GM12878 (cell line): ENCODE data around the gene PPP1R14B. TPM values are rescaled to one million over a fixed set of nuclear protein-coding genes. Genes with fewer than 3 reads are reported as not detected.

Experiments
- ATAC-seq: fragments of 200-7000 bp; cut with Tn5 transposase; 3 replicates; pipeline ENCODE4 v1.9.1; 2020; ENCODE audit warnings: mild to moderate bottlenecking, moderate library complexity
- BruUV-seq: library from RNA; stranded (reverse); fragments of 400-500 nt; replicated peaks from 2 replicates; lab custom pipeline; 2021; lab: Mats Ljungman, UMichigan
- CTCF ChIA-PET: fragments of 300-600 bp; sonication (Branson Sonifier 250); formaldehyde crosslinking; extraction: SDS; loops from one replicate; lab custom pipeline; 2021; ENCODE audit warnings: inconsistent platforms; lab: Yijun Ruan, JAX
- POLR2A ChIA-PET: fragments of 350-600 bp; formaldehyde crosslinking; extraction: SDS; loops from one replicate; lab custom pipeline; 2021; ENCODE audit warnings: inconsistent platforms; lab: Charles Lee
- RAD21 ChIA-PET: fragments of 300-600 bp; sonication (Branson Sonifier 250); formaldehyde crosslinking; loops from one replicate; lab custom pipeline; 2023; ENCODE audit warnings: antibody characterized with exemption; ENCODE audit not compliant: unreplicated experiment; lab: Charles Lee
- SMC1A ChIA-PET: fragments of 300-600 bp; sonication (Branson Sonifier 250); formaldehyde crosslinking; loops from one replicate; lab custom pipeline; 2023; ENCODE audit not compliant: unreplicated experiment, uncharacterized antibody; lab: Charles Lee
- DNase-seq: peaks from one replicate; pipeline ENCODE4 v3.0.0-alpha.2; 2011; ENCODE audit warnings: low read depth, low spot score
- FAIRE-seq: peaks from 3 replicates; lab custom pipeline; 2011; peaks lifted over from hg19 to GRCh38; lab: Jason Lieb, UNC
- H2AFZ ChIP-seq: 2 replicates; pipeline ENCODE4 v1.6.0; 2011; ENCODE audit warnings: low read depth, low read length, control low read depth; ENCODE audit not compliant: control insufficient read depth
- H3K27ac ChIP-seq: 2 replicates; pipeline ENCODE4 v1.5.1; 2011; ENCODE audit warnings: control low read depth; ENCODE audit not compliant: control insufficient read depth, insufficient read depth
- H3K27me3 ChIP-seq, 2 experiments: replicated peaks in 1 of 2; 2 replicates each; pipeline versions ENCODE4 v1.6.0 to v1.6.1; 2011; ENCODE audit warnings: low read length in 1 of 2; ENCODE audit not compliant: control insufficient read depth in 2 of 2, insufficient read depth in 2 of 2
- H3K36me3 ChIP-seq, 2 experiments: 2 replicates each; pipeline ENCODE4 v1.5.1; 2011; ENCODE audit warnings: low read length in 1 of 2; ENCODE audit not compliant: control insufficient read depth in 2 of 2, insufficient read depth in 2 of 2
- H3K4me1 ChIP-seq: 2 replicates; pipeline ENCODE4 v1.6.1; 2011; ENCODE audit warnings: mild to moderate bottlenecking, low read length, moderate library complexity, mixed read lengths; ENCODE audit not compliant: control insufficient read depth, insufficient read depth
- H3K4me2 ChIP-seq: 2 replicates; pipeline ENCODE4 v1.6.0; 2011; ENCODE audit warnings: control low read depth; ENCODE audit not compliant: control insufficient read depth, insufficient read depth
- H3K4me3 ChIP-seq: fragments of 200-600 bp; sonication (generic); 2 replicates; pipeline ENCODE4 v1.5.1; 2016
- H3K79me2 ChIP-seq: 2 replicates; pipeline ENCODE4 v1.6.0; 2011; ENCODE audit warnings: low read length; ENCODE audit not compliant: control insufficient read depth, insufficient read depth
- H3K9ac ChIP-seq: 2 replicates; pipeline ENCODE4 v1.8.0; 2011; ENCODE audit warnings: low read length, control low read depth, mixed read lengths; ENCODE audit not compliant: control insufficient read depth, insufficient read depth
- H3K9me3 ChIP-seq: replicated peaks from 3 replicates; pipeline ENCODE4 v1.5.1; 2011; ENCODE audit warnings: mild to moderate bottlenecking, low read length; ENCODE audit not compliant: control insufficient read depth, insufficient read depth
- H4K20me1 ChIP-seq: 2 replicates; pipeline ENCODE4 v1.6.0; 2011; ENCODE audit not compliant: control insufficient read depth, insufficient read depth
- BMI1 ChIP-seq: fragments of 450-650 bp; IDR thresholded peaks from 2 replicates; pipeline ENCODE4 v1.6.1; 2016; ENCODE audit warnings: mild to moderate bottlenecking, moderate library complexity, borderline replicate concordance
- CBFB ChIP-seq: IDR thresholded peaks from 2 replicates; pipeline ENCODE4 v1.6.1; 2016; ENCODE audit warnings: antibody characterized with exemption, low read depth
- CREB1 ChIP-seq: IDR thresholded peaks from 2 replicates; pipeline ENCODE4 v1.6.1; 2012; ENCODE audit warnings: low read depth, mild to moderate bottlenecking, inconsistent platforms
- CTCF ChIP-seq, 3 experiments: IDR thresholded peaks in 2 of 3; conservative IDR thresholded peaks in 1 of 3; 2 replicates each; pipeline ENCODE4 v1.5.1; 2011; ENCODE audit warnings: low read depth in 3 of 3, low read length in 3 of 3, mild to moderate bottlenecking in 3 of 3, control low read depth in 2 of 3, moderate library complexity in 2 of 3, inconsistent platforms in 1 of 3, mixed read lengths in 1 of 3; ENCODE audit not compliant: control insufficient read depth in 2 of 3, insufficient read depth in 1 of 3; ENCODE audit errors: extremely low read depth in 1 of 3
- EZH2 ChIP-seq: IDR thresholded peaks from 2 replicates; pipeline ENCODE4 v1.6.1; 2012; ENCODE audit warnings: low read depth, mild to moderate bottlenecking, control low read depth, inconsistent platforms, low read length, borderline replicate concordance; ENCODE audit not compliant: control insufficient read depth
- IKZF1 ChIP-seq: fragments of 450-650 bp; conservative IDR thresholded peaks from 2 replicates; pipeline ENCODE4 v1.6.1; 2017; ENCODE audit warnings: antibody characterized with exemption, mild to moderate bottlenecking
- KLF5 ChIP-seq: fragments of 450-650 bp; IDR thresholded peaks from 2 replicates; pipeline ENCODE4 v1.6.1; 2014; ENCODE audit warnings: mild to moderate bottlenecking; ENCODE audit not compliant: partially characterized antibody
- MAX ChIP-seq: IDR thresholded peaks from 2 replicates; pipeline ENCODE4 v1.6.1; 2012; ENCODE audit warnings: low read depth, low read length, improper control_type of control experiment
- MTA2 ChIP-seq: fragments of 450-650 bp; IDR thresholded peaks from 2 replicates; pipeline ENCODE4 v1.6.1; 2016; ENCODE audit warnings: low read depth, mild to moderate bottlenecking, moderate library complexity
- NBN ChIP-seq: fragments of 450-650 bp; IDR thresholded peaks from 2 replicates; pipeline ENCODE4 v1.6.1; 2016
- NR2F1 ChIP-seq: fragments of 450-650 bp; conservative IDR thresholded peaks from 2 replicates; pipeline ENCODE4 v1.6.1; 2017; ENCODE audit warnings: mild to moderate bottlenecking
- RAD51 ChIP-seq: fragments of 450-650 bp; IDR thresholded peaks from 2 replicates; pipeline ENCODE4 v1.6.1; 2016; ENCODE audit warnings: moderate library complexity, mild to moderate bottlenecking, inconsistent platforms
- RB1 ChIP-seq: fragments of 450-650 bp; formaldehyde crosslinking; IDR thresholded peaks from 2 replicates; pipeline ENCODE4 v1.6.1; 2017; ENCODE audit warnings: mild to moderate bottlenecking, borderline replicate concordance
- SIX5 ChIP-seq: IDR thresholded peaks from 2 replicates; pipeline ENCODE4 v1.6.1; 2011; ENCODE audit warnings: mild to moderate bottlenecking, low read depth, low read length, moderate library complexity; ENCODE audit not compliant: severe bottlenecking
- SMAD5 ChIP-seq: IDR thresholded peaks from 2 replicates; pipeline ENCODE4 v1.6.1; 2016; ENCODE audit warnings: antibody characterized with exemption, low read depth
- SMARCA5 ChIP-seq: fragments of 450-650 bp; IDR thresholded peaks from 2 replicates; pipeline ENCODE4 v1.6.1; 2017; ENCODE audit warnings: mild to moderate bottlenecking
- WGBS: methylation state at CpG from one replicate; pipeline ENCODE4 v1.1.6; 2016; ENCODE audit warnings: low lambda C conversion rate; ENCODE audit not compliant: insufficient replicate concordance, insufficient coverage; ENCODE audit errors: missing lambda C conversion rate; 5-methylcytosine and 5-hydroxymethylcytosine counted together
- in situ Hi-C: fragments of 300-500 bp; cut with MboI; formaldehyde crosslinking; loops from 9 replicates; pipeline ENCODE4 v1.14.3; 2018; ENCODE audit warnings: mixed read lengths
- intact Hi-C: fragments of 100-400 bp; cut with micrococcal nuclease; formaldehyde crosslinking; loops from one replicate; pipeline ENCODE4 v1.14.2; 2022; ENCODE audit not compliant: unreplicated experiment
- polyA plus RNA-seq, 11 experiments: library from polyadenylated mRNA; depleted of rRNA in 4 of 11; unstranded in 6 of 11; stranded (reverse) in 5 of 11; fragments of >200 nt; fragmentation: Nextera tagmentation in 4 of 11; fragmentation: Illumina TruSeq in 1 of 11; extraction: Ambion mirVana in 4 of 11; extraction: Trizol in 1 of 11; gene quantifications; 1 replicate in 1 of 11; 2 replicates in 10 of 11; pipeline versions ENCODE4 v1.2.1 to v1.2.3, GENCODE V29; 2011 to 2016; ENCODE audit warnings: inconsistent platforms in 2 of 11, missing spikeins in 2 of 11, low read depth in 1 of 11
- total RNA-seq, 4 experiments: library from RNA; depleted of rRNA in 3 of 4; stranded (reverse); fragments of >200 nt in 3 of 4; fragmentation: Illumina TruSeq in 1 of 4; extraction: Trizol in 1 of 4; gene quantifications; 2 replicates each; pipeline versions ENCODE4 v1.2.1 to v1.2.3, GENCODE V29; 2013 to 2021

PPP1R14B gene
- total and polyA plus RNA-seq, 10 of the 15 experiments (the other 5 are each of a cell fraction or from before 2014, with no cell fraction given) = 8.4 to 283 (median 124) TPM

GRCh38 chr11:64269540-64270220 lies 22.9 kb upstream of the PPP1R14B start (continued):
- no peak for TF ChIP-seq EZH2
- TF ChIP-seq CREB1 = peak; percentile 86
- TF ChIP-seq IKZF1 = peak; percentile 100

GRCh38 chr11:64268893-64269539 lies 22.3 kb upstream of the PPP1R14B start:
- DNase-seq (no peak), ATAC-seq (peak; percentile 59), FAIRE-seq (peak; percentile 13)
- SMC1A ChIA-PET = interaction anchor here (0.7 to 4.6 kb wide), 6 partner anchors 19 to 86 kb away, joined by 3 to 32 read pairs (median 3); partner anchors contain the start of genes FERMT3, NUDT22 and TRPT1
- Histone ChIP-seq H3K9ac (peak overlapping the region; percentile 97), H3K4me1 (peaks cover 12% of the 10 kb centered on the region), H3K9me3 (no peaks in the 10 kb centered on the region), H3K27me3 (no peaks in the 10 kb centered on the region), H2AFZ (peak overlapping the region; percentile 46), H3K27ac (peak overlapping the region; percentile 81), H3K4me3 (peak overlapping the region; percentile 88), H4K20me1 (no peaks in the 10 kb centered on the region), H3K4me2 (peak overlapping the region; percentile 100), H3K36me3 (no peaks in the 10 kb centered on the region; a peak in 2 of 4 replicates), H3K79me2 (peaks cover 19% of the 10 kb centered on the region)
- CTCF ChIA-PET = interaction anchor here (0.7 to 5.7 kb wide), 10 partner anchors 9 to 87 kb away, joined by 3 to 147 read pairs (median 6); partner anchors contain the start of genes BAD, CATSPERZ, FERMT3 and GPR137
- intact Hi-C loops (loop anchor here (2.0 kb wide), 1 partner anchor 18 kb away; the partner anchor contains the start of gene PLCB3), in situ Hi-C loops (no loop called here)
- POLR2A ChIA-PET = interaction anchor here (0.7 to 6.3 kb wide), 11 partner anchors 14 to 85 kb away, joined by 3 to 92 read pairs (median 5); partner anchors contain the start of genes BAD, CATSPERZ, ESRRA and FERMT3
- 2% methylated on average over 34 of the region's 34 CpGs for WGBS
- BruUV-seq = no TSS peak
- RAD21 ChIA-PET = interaction anchor here (0.8 to 4.3 kb wide), 6 partner anchors 17 to 63 kb away, joined by 3 to 56 read pairs (median 4); partner anchors contain the start of genes FERMT3, PPP1R14B, PRDX5 and TRMT112
- TF ChIP-seq MAX (no peak), CBFB (peak; percentile 41; the same call in 1 of the 2 replicates), BMI1 (no peak), CTCF (IDR thresholded peaks at IDR 0.05 in 2 of 3, conservative IDR thresholded peaks at IDR 0.05 in 1 of 3; ENCODE audit: control insufficient read depth in 2 of 3, extremely low read depth in 1 of 3, insufficient read depth in 1 of 3, low read depth in 3 of 3, low read length in 3 of 3) (0 out of 6 replicates have a peak, but pooled peaks of 2 of the 3 experiments have one; percentile 3 to 6), RAD51 (no peak), MTA2 (peak; percentile 20; the same call in 1 of the 2 replicates), SMARCA5 (peak; percentile 96), SIX5 (peak; percentile 4), KLF5 (no peak), RB1 (0 out of 2 replicates have a peak, but pooled peaks have one; percentile 5), NR2F1 (peak; percentile 71), SMAD5 (0 out of 2 replicates have a peak, but pooled peaks have one; percentile 20), NBN (peak; percentile 38)
